ENCODE measurements around the gene VMP1. TPM values are rescaled to one million over a fixed set of nuclear protein-coding genes. Genes with fewer than 3 reads are reported as not detected.
"Not testable (repeated sequence)": the region's sequence is repeated elsewhere in the genome, so short reads cannot be mapped to it uniquely, and the experiment has no call there.

The VMP1 gene
- total and polyA plus RNA-seq, 4 experiments from 2014 or later = 52.9 to 113 (median 93.5) TPM

GRCh38 chr17:59845595-59846393 lies 138.3 kb downstream of the VMP1 start:
- intact Hi-C loops (cut with micrococcal nuclease) = no loop called here

GRCh38 chr17:59846394-59847165 lies 139.1 kb downstream of the VMP1 start:
- CTCF ChIA-PET (ENCODE audit: partially characterized antibody) = interaction anchor here (1.1 to 5.0 kb wide), 5 partner anchors 7 to 63 kb away, joined by 3 to 28 read pairs (median 3); no protein-coding TSS in a partner anchor
- H3K4me3 ChIP-seq (ENCODE audit: low read length in 2 of 2) = peak overlapping the region in 1 of 2 donors; percentile 1
- H3K9me3 Mint-ChIP-seq = no peaks in the 10 kb centered on the region
- H3K27ac ChIP-seq (ENCODE audit: low read depth, low read length) = peak overlapping the region; percentile 62
- H3K27me3 Mint-ChIP-seq = no peaks in the 10 kb centered on the region
- peaks cover 74% of the 10 kb centered on the region for H3K4me1 ChIP-seq (ENCODE audit: insufficient read depth, low read length)
- peak in 4 of 5 donors; percentile 28 to 74 (median 44) for DNase-seq
- no peaks in the 10 kb centered on the region for H3K27me3 ChIP-seq (ENCODE audit: insufficient read depth, low read length)
- peaks cover 43 to 73% (median 60%) of the 10 kb centered on the region in 4 donors for H3K4me1 Mint-ChIP-seq
- H3K4me3 Mint-ChIP-seq = peak overlapping the region in 7 of 8 donors; percentile 21 to 70 (median 39)
- peak overlapping the region; percentile 82 to 90 (median 86) for H3K27ac Mint-ChIP-seq
- POLR2A ChIA-PET (ENCODE audit: partially characterized antibody) = interaction anchor here (0.6 to 18.0 kb wide), 9 partner anchors 10 to 1511 kb away, joined by 3 to 365 read pairs (median 4); partner anchors contain the start of genes CLTC, PTRH2, RPS6KB1 and TUBD1
- intact Hi-C loops (cut with micrococcal nuclease) = no loop called here
- no peaks in the 10 kb centered on the region for H3K9me3 ChIP-seq (ENCODE audit: control insufficient read depth in 1 of 2, low read length in 2 of 2)
- H3K36me3 Mint-ChIP-seq = peaks cover 0 to 5% of the 10 kb centered on the region in 2 donors
- H3K36me3 ChIP-seq (ENCODE audit: insufficient read depth, low read length) = no peaks in the 10 kb centered on the region

More at GRCh38 chr17:59845595-59846393, 138.3 kb downstream of the VMP1 start:
- Histone ChIP-seq H3K4me1 (ENCODE audit: insufficient read depth, low read length) (peaks cover 73% of the 10 kb centered on the region), H3K27me3 (ENCODE audit: insufficient read depth, low read length) (no peaks in the 10 kb centered on the region), H3K4me3 (ENCODE audit: low read length in 2 of 2) (no peak overlapping the region), H3K36me3 (ENCODE audit: insufficient read depth, low read length) (no peaks in the 10 kb centered on the region), H3K9me3 (ENCODE audit: control insufficient read depth in 1 of 2, low read length in 2 of 2) (no peaks in the 10 kb centered on the region), H3K27ac (ENCODE audit: low read depth, low read length) (peak overlapping the region; percentile 62)
- Mint-ChIP-seq H3K36me3 (peaks cover 4 to 10% of the 10 kb centered on the region in 2 donors), H3K27ac (peak overlapping the region; percentile 82 to 97 (median 89)), H3K4me3 (peak overlapping the region in 6 of 8 donors; percentile 21 to 78 (median 41)), H3K4me1 (peaks cover 45 to 81% (median 63%) of the 10 kb centered on the region in 4 donors), H3K9me3 (no peaks in the 10 kb centered on the region), H3K27me3 (no peaks in the 10 kb centered on the region)
- peak in 2 of 5 donors; percentile 13 to 56 for DNase-seq
- CTCF ChIA-PET (ENCODE audit: partially characterized antibody) = interaction anchor here (1.1 to 1.8 kb wide), 2 partner anchors 14 to 62 kb away, joined by 3 to 5 read pairs; no protein-coding TSS in a partner anchor
- POLR2A ChIA-PET (ENCODE audit: partially characterized antibody) = interaction anchor here (0.6 to 18.0 kb wide), 9 partner anchors 11 to 92 kb away, joined by 3 to 365 read pairs (median 3); partner anchors contain the start of genes RPS6KB1 and TUBD1

GRCh38 chr17:59848385-59848668 lies 140.9 kb downstream of the VMP1 start:
- no peaks in the 10 kb centered on the region for H3K27me3 Mint-ChIP-seq
- intact Hi-C loops (cut with micrococcal nuclease) = no loop called here
- ChIA-PET CTCF (ENCODE audit: partially characterized antibody) (interaction anchor here (0.7 to 5.0 kb wide), 4 partner anchors 9 to 62 kb away, joined by 3 to 28 read pairs (median 9); no protein-coding TSS in a partner anchor), POLR2A (ENCODE audit: partially characterized antibody) (interaction anchor here (0.7 to 18.0 kb wide), 9 partner anchors 9 to 229 kb away, joined by 3 to 365 read pairs (median 3); partner anchors contain the start of genes CLTC, RPS6KB1 and TUBD1)
- H3K4me1 Mint-ChIP-seq = peaks cover 42 to 72% (median 60%) of the 10 kb centered on the region in 4 donors
- no peaks in the 10 kb centered on the region for H3K36me3 ChIP-seq (ENCODE audit: insufficient read depth, low read length)
- H3K9me3 Mint-ChIP-seq = peaks cover 0 to 3% (median 0%) of the 10 kb centered on the region in 8 donors
- peaks cover 84% of the 10 kb centered on the region for H3K4me1 ChIP-seq (ENCODE audit: insufficient read depth, low read length)
- H3K27ac ChIP-seq (ENCODE audit: low read depth, low read length) = no peak overlapping the region
- H3K27me3 ChIP-seq (ENCODE audit: insufficient read depth, low read length) = no peaks in the 10 kb centered on the region
- DNase-seq = no peak
- H3K27ac Mint-ChIP-seq = peak overlapping the region in 2 of 7 donors; percentile 60 to 81
- H3K36me3 Mint-ChIP-seq = no peaks in the 10 kb centered on the region
- H3K4me3 ChIP-seq (ENCODE audit: low read length in 2 of 2) = no peak overlapping the region
- H3K4me3 Mint-ChIP-seq = peak overlapping the region in 2 of 8 donors; percentile 61 to 74
- no peaks in the 10 kb centered on the region for H3K9me3 ChIP-seq (ENCODE audit: control insufficient read depth in 1 of 2, low read length in 2 of 2)

GRCh38 chr17:59848778-59849177 lies 141.3 kb downstream of the VMP1 start:
- Histone ChIP-seq H3K36me3 (ENCODE audit: insufficient read depth, low read length) (no peaks in the 10 kb centered on the region), H3K9me3 (ENCODE audit: control insufficient read depth in 1 of 2, low read length in 2 of 2) (no peaks in the 10 kb centered on the region), H3K4me1 (ENCODE audit: insufficient read depth, low read length) (peaks cover 84% of the 10 kb centered on the region), H3K27ac (ENCODE audit: low read depth, low read length) (no peak overlapping the region), H3K4me3 (ENCODE audit: low read length in 2 of 2) (no peak overlapping the region), H3K27me3 (ENCODE audit: insufficient read depth, low read length) (no peaks in the 10 kb centered on the region)
- Mint-ChIP-seq H3K4me3 (peak overlapping the region; percentile 54 to 88 (median 68)), H3K27ac (peak overlapping the region; percentile 60 to 93 (median 81)), H3K27me3 (no peaks in the 10 kb centered on the region), H3K36me3 (no peaks in the 10 kb centered on the region), H3K9me3 (peaks cover 0 to 3% (median 0%) of the 10 kb centered on the region in 8 donors), H3K4me1 (peaks cover 42 to 71% (median 59%) of the 10 kb centered on the region in 4 donors)
- DNase-seq = peak in 1 of 5 donors; percentile 20
- intact Hi-C loops (cut with micrococcal nuclease) = no loop called here
- ChIA-PET CTCF (ENCODE audit: partially characterized antibody) (interaction anchor here (0.7 to 5.0 kb wide), 5 partner anchors 10 to 62 kb away, joined by 3 to 28 read pairs (median 3); no protein-coding TSS in a partner anchor), POLR2A (ENCODE audit: partially characterized antibody) (interaction anchor here (0.7 to 18.0 kb wide), 8 partner anchors 8 to 229 kb away, joined by 3 to 365 read pairs (median 4); partner anchors contain the start of genes CLTC, RPS6KB1 and TUBD1)

- peaks cover 73% of the 10 kb centered on the region for H3K4me1 ChIP-seq (ENCODE audit: insufficient read depth, low read length)
- H3K4me1 Mint-ChIP-seq = peaks cover 37 to 61% (median 52%) of the 10 kb centered on the region in 4 donors
Measured at GRCh38 chr17:59850311-59850710, 142.9 kb downstream of the VMP1 start.

GRCh38 chr17:59851439-59852375 lies 144.3 kb downstream of the VMP1 start:
- Mint-ChIP-seq H3K36me3 (no peaks in the 10 kb centered on the region), H3K27ac (peak overlapping the region in 4 of 7 donors; percentile 30 to 93 (median 80)), H3K9me3 (peaks cover 0 to 3% (median 0%) of the 10 kb centered on the region in 8 donors), H3K27me3 (no peaks in the 10 kb centered on the region), H3K4me3 (peak overlapping the region in 1 of 8 donors; percentile 34), H3K4me1 (peaks cover 27 to 47% (median 40%) of the 10 kb centered on the region in 4 donors)
- DNase-seq = no peak
- Histone ChIP-seq H3K27me3 (ENCODE audit: insufficient read depth, low read length) (no peaks in the 10 kb centered on the region), H3K9me3 (ENCODE audit: control insufficient read depth in 1 of 2, low read length in 2 of 2) (no peaks in the 10 kb centered on the region), H3K27ac (ENCODE audit: low read depth, low read length) (no peak overlapping the region), H3K4me1 (ENCODE audit: insufficient read depth, low read length) (peaks cover 59% of the 10 kb centered on the region), H3K36me3 (ENCODE audit: insufficient read depth, low read length) (no peaks in the 10 kb centered on the region), H3K4me3 (ENCODE audit: low read length in 2 of 2) (no peak overlapping the region)
- CTCF ChIA-PET (ENCODE audit: partially characterized antibody) = interaction anchor here (1.6 to 5.0 kb wide), 2 partner anchors 11 to 13 kb away, joined by 6 to 28 read pairs; no protein-coding TSS in a partner anchor
- POLR2A ChIA-PET (ENCODE audit: partially characterized antibody) = interaction anchor here (0.6 to 18.0 kb wide), 5 partner anchors 19 to 240 kb away, joined by 3 to 365 read pairs (median 4); no protein-coding TSS in a partner anchor
- intact Hi-C loops (cut with micrococcal nuclease) = no loop called here

More at GRCh38 chr17:59850311-59850710, 142.9 kb downstream of the VMP1 start:
- H3K27me3 Mint-ChIP-seq; H3K27me3 ChIP-seq (ENCODE audit: insufficient read depth, low read length); intact Hi-C loops (cut with micrococcal nuclease); H3K9me3 ChIP-seq (ENCODE audit: control insufficient read depth in 1 of 2, low read length in 2 of 2); H3K36me3 ChIP-seq (ENCODE audit: insufficient read depth, low read length); H3K9me3 Mint-ChIP-seq; DNase-seq; H3K27ac ChIP-seq (ENCODE audit: low read depth, low read length); H3K4me3 ChIP-seq (ENCODE audit: low read length in 2 of 2); H3K36me3 Mint-ChIP-seq; H3K4me3 Mint-ChIP-seq: not testable (repeated sequence)
- ChIA-PET CTCF (ENCODE audit: partially characterized antibody) (interaction anchor here (1.5 to 5.0 kb wide), 3 partner anchors 8 to 21 kb away, joined by 4 to 28 read pairs (median 15); no protein-coding TSS in a partner anchor), POLR2A (ENCODE audit: partially characterized antibody) (interaction anchor here (18.0 kb wide), 1 partner anchor 66 kb away, joined by 365 read pairs; no protein-coding TSS in a partner anchor)
- peak overlapping the region in 1 of 7 donors; percentile 77 for H3K27ac Mint-ChIP-seq

Measured in CD4-positive, alpha-beta memory T cell (primary cell).